ENCODE data around the gene DDX24. TPM values are rescaled to one million over a fixed set of nuclear protein-coding genes. Genes with fewer than 3 reads are reported as not detected.

The DDX24 gene
- polyA plus RNA-seq, 4 donors, result 35.1 to 103 (median 57.9) TPM

- Histone ChIP-seq H3K36me3 (ENCODE audit: control insufficient read depth in 3 of 3, insufficient read depth in 2 of 3, low read depth in 1 of 3, low read length in 3 of 3) (no peaks in the 10 kb centered on the region), H3K4me1 (ENCODE audit: control insufficient read depth in 3 of 3, insufficient read depth in 2 of 3, low read depth in 1 of 3, low read length in 2 of 3) (peaks cover 0 to 6% (median 0%) of the 10 kb centered on the region in 3 donors), H3K27ac (ENCODE audit: low read depth in 1 of 3, low read length in 2 of 3) (no peak overlapping the region), H3K9me3 (ENCODE audit: control insufficient read depth in 2 of 2, insufficient read depth in 1 of 2, low read depth in 1 of 2, low read length in 1 of 2) (no peaks in the 10 kb centered on the region), H3K27me3 (ENCODE audit: control insufficient read depth in 3 of 3, insufficient read depth in 3 of 3, low read length in 3 of 3) (peaks cover 0 to 6% (median 0%) of the 10 kb centered on the region in 3 donors), H3K4me3 (ENCODE audit: low read depth in 1 of 3, low read length in 3 of 3) (no peak overlapping the region)
- WGBS, 3 donors, result 63 to 68% (median 66%) methylated on average over 2 of the region's 2 CpGs
- FAIRE-seq (no peak), DNase-seq (no peak)
Observed at GRCh38 chr14:94021001-94021400, 60.0 kb downstream of the DDX24 start.

GRCh38 chr14:94020267-94020666, 60.7 kb downstream of the DDX24 start:
- Histone ChIP-seq H3K27me3 (ENCODE audit: control insufficient read depth in 3 of 3, insufficient read depth in 3 of 3, low read length in 3 of 3) (peaks cover 0 to 7% (median 0%) of the 10 kb centered on the region in 3 donors), H3K27ac (ENCODE audit: low read depth in 1 of 3, low read length in 2 of 3) (no peak overlapping the region), H3K4me1 (ENCODE audit: control insufficient read depth in 3 of 3, insufficient read depth in 2 of 3, low read depth in 1 of 3, low read length in 2 of 3) (peaks cover 0 to 6% (median 0%) of the 10 kb centered on the region in 3 donors), H3K9me3 (ENCODE audit: control insufficient read depth in 2 of 2, insufficient read depth in 1 of 2, low read depth in 1 of 2, low read length in 1 of 2) (no peaks in the 10 kb centered on the region), H3K4me3 (ENCODE audit: low read depth in 1 of 3, low read length in 3 of 3) (no peak overlapping the region), H3K36me3 (ENCODE audit: control insufficient read depth in 3 of 3, insufficient read depth in 2 of 3, low read depth in 1 of 3, low read length in 3 of 3) (no peaks in the 10 kb centered on the region)
- WGBS, 3 donors, result 66 to 83% (median 77%) methylated on average over 4 of the region's 4 CpGs
- FAIRE-seq (no peak), DNase-seq (no peak)

DNA sequence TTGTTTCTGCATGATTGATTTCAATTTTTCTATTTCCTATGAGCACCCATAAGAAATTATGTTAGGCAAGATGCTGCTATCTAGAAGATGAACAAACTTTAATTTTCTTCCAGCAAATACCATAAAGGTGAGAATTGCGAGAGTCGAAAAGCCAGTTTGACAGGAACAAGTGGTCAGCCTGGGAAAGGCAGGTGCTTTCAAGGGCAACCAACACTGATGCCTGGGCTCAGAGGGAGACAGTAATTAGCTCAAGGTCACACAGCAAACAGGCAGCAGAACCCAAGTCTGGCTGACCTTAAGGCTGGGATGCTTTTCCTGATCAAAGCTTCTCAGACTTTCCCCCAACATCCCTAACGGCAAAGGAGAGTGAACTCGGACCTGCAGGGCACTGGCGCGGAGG, 61.7 kb downstream of the DDX24 start:
- WGBS, 3 donors, result 53 to 78% (median 58%) methylated on average over 6 of the region's 6 CpGs
- FAIRE-seq, result no peak
- no peak for DNase-seq

GRCh38 chr14:94018308-94018707, 62.7 kb downstream of the DDX24 start:
- H3K27me3 ChIP-seq (ENCODE audit: control insufficient read depth in 3 of 3, insufficient read depth in 3 of 3, low read length in 3 of 3), result peaks cover 0 to 7% (median 0%) of the 10 kb centered on the region in 3 donors
- no peak for FAIRE-seq
- WGBS, 3 donors, result 44 to 69% (median 66%) methylated on average over 8 of the region's 8 CpGs

More for the DNA sequence above, 61.7 kb downstream of the DDX24 start:
- no peak overlapping the region for H3K27ac ChIP-seq (ENCODE audit: low read depth in 1 of 3, low read length in 2 of 3)
- peaks cover 0 to 7% (median 0%) of the 10 kb centered on the region in 3 donors for H3K27me3 ChIP-seq (ENCODE audit: control insufficient read depth in 3 of 3, insufficient read depth in 3 of 3, low read length in 3 of 3)
- H3K4me1 ChIP-seq (ENCODE audit: control insufficient read depth in 3 of 3, insufficient read depth in 2 of 3, low read depth in 1 of 3, low read length in 2 of 3), result peaks cover 0 to 6% (median 0%) of the 10 kb centered on the region in 3 donors
- H3K9me3 ChIP-seq (ENCODE audit: control insufficient read depth in 2 of 2, insufficient read depth in 1 of 2, low read depth in 1 of 2, low read length in 1 of 2), result no peaks in the 10 kb centered on the region
- no peaks in the 10 kb centered on the region for H3K36me3 ChIP-seq (ENCODE audit: control insufficient read depth in 3 of 3, insufficient read depth in 2 of 3, low read depth in 1 of 3, low read length in 3 of 3)
- no peak overlapping the region for H3K4me3 ChIP-seq (ENCODE audit: low read depth in 1 of 3, low read length in 3 of 3)

DNA sequence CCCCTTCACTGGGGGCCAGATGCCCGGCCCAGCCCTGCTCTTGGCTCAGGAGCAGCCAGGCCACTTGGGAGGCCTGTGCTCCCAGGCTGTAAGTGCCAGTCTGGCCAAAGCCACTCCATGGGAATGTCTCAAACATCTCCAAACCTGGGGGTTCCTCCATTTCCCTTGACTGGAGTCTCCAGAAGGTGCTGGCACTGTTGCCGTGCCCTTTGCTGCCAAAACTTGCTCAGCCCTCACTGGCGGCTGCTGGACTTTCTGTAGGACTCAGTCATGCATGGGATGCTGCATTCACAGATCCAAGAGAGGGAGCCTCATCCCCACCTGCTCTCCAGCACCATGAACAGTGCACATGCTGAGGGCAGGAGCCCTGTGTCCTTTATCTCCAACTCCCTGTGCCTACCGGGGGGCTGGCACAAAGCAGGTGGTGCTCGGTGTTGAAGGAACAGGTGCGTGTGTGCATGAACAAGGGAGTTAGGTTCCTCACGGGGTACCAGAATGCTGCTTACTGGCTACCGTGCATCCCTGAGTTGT, 64.5 kb downstream of the DDX24 start:
- FAIRE-seq, result no peak
- Histone ChIP-seq H3K27ac (ENCODE audit: low read depth in 1 of 3, low read length in 2 of 3) (no peak overlapping the region), H3K9me3 (ENCODE audit: control insufficient read depth in 2 of 2, insufficient read depth in 1 of 2, low read depth in 1 of 2, low read length in 1 of 2) (no peaks in the 10 kb centered on the region), H3K4me3 (ENCODE audit: low read depth in 1 of 3, low read length in 3 of 3) (no peak overlapping the region), H3K4me1 (ENCODE audit: control insufficient read depth in 3 of 3, insufficient read depth in 2 of 3, low read depth in 1 of 3, low read length in 2 of 3) (no peaks in the 10 kb centered on the region), H3K36me3 (ENCODE audit: control insufficient read depth in 3 of 3, insufficient read depth in 2 of 3, low read depth in 1 of 3, low read length in 3 of 3) (no peaks in the 10 kb centered on the region), H3K27me3 (ENCODE audit: control insufficient read depth in 3 of 3, insufficient read depth in 3 of 3, low read length in 3 of 3) (peaks cover 0 to 7% (median 0%) of the 10 kb centered on the region in 3 donors)
- DNase-seq, result no peak
- WGBS, 3 donors, result 71 to 83% (median 82%) methylated on average over 8 of the region's 8 CpGs

More at GRCh38 chr14:94018308-94018707, 62.7 kb downstream of the DDX24 start:
- Histone ChIP-seq H3K36me3 (ENCODE audit: control insufficient read depth in 3 of 3, insufficient read depth in 2 of 3, low read depth in 1 of 3, low read length in 3 of 3) (no peaks in the 10 kb centered on the region), H3K4me3 (ENCODE audit: low read depth in 1 of 3, low read length in 3 of 3) (no peak overlapping the region), H3K4me1 (ENCODE audit: control insufficient read depth in 3 of 3, insufficient read depth in 2 of 3, low read depth in 1 of 3, low read length in 2 of 3) (peaks cover 0 to 6% (median 0%) of the 10 kb centered on the region in 3 donors), H3K27ac (ENCODE audit: low read depth in 1 of 3, low read length in 2 of 3) (no peak overlapping the region), H3K9me3 (ENCODE audit: control insufficient read depth in 2 of 2, insufficient read depth in 1 of 2, low read depth in 1 of 2, low read length in 1 of 2) (no peaks in the 10 kb centered on the region)
- DNase-seq, result no peak

GRCh38 chr14:94015223-94015622, 65.8 kb downstream of the DDX24 start:
- Histone ChIP-seq H3K9me3 (ENCODE audit: control insufficient read depth in 2 of 2, insufficient read depth in 1 of 2, low read depth in 1 of 2, low read length in 1 of 2) (no peaks in the 10 kb centered on the region), H3K4me1 (ENCODE audit: control insufficient read depth in 3 of 3, insufficient read depth in 2 of 3, low read depth in 1 of 3, low read length in 2 of 3) (no peaks in the 10 kb centered on the region), H3K27me3 (ENCODE audit: control insufficient read depth in 3 of 3, insufficient read depth in 3 of 3, low read length in 3 of 3) (peaks cover 0 to 7% (median 0%) of the 10 kb centered on the region in 3 donors), H3K36me3 (ENCODE audit: control insufficient read depth in 3 of 3, insufficient read depth in 2 of 3, low read depth in 1 of 3, low read length in 3 of 3) (no peaks in the 10 kb centered on the region), H3K27ac (ENCODE audit: low read depth in 1 of 3, low read length in 2 of 3) (no peak overlapping the region), H3K4me3 (ENCODE audit: low read depth in 1 of 3, low read length in 3 of 3) (no peak overlapping the region)
- FAIRE-seq (no peak), DNase-seq (no peak)
- 54 to 88% (median 86%) methylated on average over 2 of the region's 2 CpGs for WGBS, 3 donors

GRCh38 chr14:94014382-94014781, 66.6 kb downstream of the DDX24 start:
- no peak for DNase-seq
- FAIRE-seq, result no peak
- Histone ChIP-seq H3K36me3 (ENCODE audit: control insufficient read depth in 3 of 3, insufficient read depth in 2 of 3, low read depth in 1 of 3, low read length in 3 of 3) (no peaks in the 10 kb centered on the region), H3K27me3 (ENCODE audit: control insufficient read depth in 3 of 3, insufficient read depth in 3 of 3, low read length in 3 of 3) (peaks cover 0 to 7% (median 0%) of the 10 kb centered on the region in 3 donors), H3K9me3 (ENCODE audit: control insufficient read depth in 2 of 2, insufficient read depth in 1 of 2, low read depth in 1 of 2, low read length in 1 of 2) (no peaks in the 10 kb centered on the region), H3K27ac (ENCODE audit: low read depth in 1 of 3, low read length in 2 of 3) (no peak overlapping the region), H3K4me3 (ENCODE audit: low read depth in 1 of 3, low read length in 3 of 3) (no peak overlapping the region), H3K4me1 (ENCODE audit: control insufficient read depth in 3 of 3, insufficient read depth in 2 of 3, low read depth in 1 of 3, low read length in 2 of 3) (no peaks in the 10 kb centered on the region)
- WGBS, 3 donors, result 62 to 70% (median 68%) methylated on average over 6 of the region's 6 CpGs

- Histone ChIP-seq H3K27ac (ENCODE audit: low read depth in 1 of 3, low read length in 2 of 3) (no peak overlapping the region), H3K9me3 (ENCODE audit: control insufficient read depth in 2 of 2, insufficient read depth in 1 of 2, low read depth in 1 of 2, low read length in 1 of 2) (no peaks in the 10 kb centered on the region), H3K36me3 (ENCODE audit: control insufficient read depth in 3 of 3, insufficient read depth in 2 of 3, low read depth in 1 of 3, low read length in 3 of 3) (no peaks in the 10 kb centered on the region), H3K4me3 (ENCODE audit: low read depth in 1 of 3, low read length in 3 of 3) (no peak overlapping the region), H3K27me3 (ENCODE audit: control insufficient read depth in 3 of 3, insufficient read depth in 3 of 3, low read length in 3 of 3) (peaks cover 0 to 4% (median 0%) of the 10 kb centered on the region in 3 donors), H3K4me1 (ENCODE audit: control insufficient read depth in 3 of 3, insufficient read depth in 2 of 3, low read depth in 1 of 3, low read length in 2 of 3) (no peaks in the 10 kb centered on the region)
- DNase-seq, result peak in 1 of 2 donors; percentile 29
- FAIRE-seq, result no peak
- WGBS, 3 donors, result 40 to 56% (median 42%) methylated on average over 2 of the region's 2 CpGs
Observed at GRCh38 chr14:94011795-94012194, 69.2 kb downstream of the DDX24 start.

DNA sequence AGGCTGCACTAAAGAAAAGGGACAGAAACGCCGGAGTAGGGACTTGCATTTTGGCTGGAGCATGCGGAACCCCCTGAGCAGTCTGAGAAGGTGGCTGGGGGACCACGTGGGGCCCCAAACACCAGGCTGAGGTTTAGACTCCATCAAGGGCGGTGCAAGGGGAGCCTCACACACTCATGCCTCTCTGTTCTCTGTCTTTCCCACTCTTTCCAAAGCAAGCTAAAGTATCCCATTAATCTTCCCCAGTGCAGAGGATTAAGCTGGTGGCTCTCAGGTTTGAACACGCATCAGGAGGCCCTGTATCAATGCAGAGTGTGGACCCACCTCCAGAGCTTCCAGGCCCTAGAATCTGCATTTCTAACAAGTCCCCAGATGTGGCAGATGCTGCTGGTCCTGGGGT, 70.4 kb downstream of the DDX24 start:
- H3K36me3 ChIP-seq (ENCODE audit: control insufficient read depth in 3 of 3, insufficient read depth in 2 of 3, low read depth in 1 of 3, low read length in 3 of 3), result no peaks in the 10 kb centered on the region
- 86 to 92% (median 91%) methylated on average over 6 of the region's 6 CpGs for WGBS, 3 donors
- H3K27me3 ChIP-seq (ENCODE audit: control insufficient read depth in 3 of 3, insufficient read depth in 3 of 3, low read length in 3 of 3), result no peaks in the 10 kb centered on the region
- H3K4me3 ChIP-seq (ENCODE audit: low read depth in 1 of 3, low read length in 3 of 3), result no peak overlapping the region
- no peaks in the 10 kb centered on the region for H3K9me3 ChIP-seq (ENCODE audit: control insufficient read depth in 2 of 2, insufficient read depth in 1 of 2, low read depth in 1 of 2, low read length in 1 of 2)
- H3K27ac ChIP-seq (ENCODE audit: low read depth in 1 of 3, low read length in 2 of 3), result no peak overlapping the region
- DNase-seq (no peak), FAIRE-seq (no peak)
- H3K4me1 ChIP-seq (ENCODE audit: control insufficient read depth in 3 of 3, insufficient read depth in 2 of 3, low read depth in 1 of 3, low read length in 2 of 3), result no peaks in the 10 kb centered on the region
